Measurements from ENCODE around the gene SYTL5.

The SYTL5 gene

GRCh38 chrX:38086451-38087215 lies 80.3 kb downstream of the SYTL5 start:
- in situ Hi-C loops (cut with MboI; ENCODE audit: low sequenced_read_pairs), result no loop called here

- in situ Hi-C loops (cut with MboI; ENCODE audit: low sequenced_read_pairs), result no loop called here
These were observed 81.2 kb downstream of the SYTL5 start for GRCh38 chrX:38087594-38087993.

- in situ Hi-C loops (cut with MboI; ENCODE audit: low sequenced_read_pairs), result no loop called here
These were observed 83.0 kb downstream of the SYTL5 start for GRCh38 chrX:38089173-38089982.

GRCh38 chrX:38095971-38096529 lies 89.7 kb downstream of the SYTL5 start:
- in situ Hi-C loops (cut with MboI; ENCODE audit: low sequenced_read_pairs), result no loop called here

GRCh38 chrX:38099688-38100087 lies 93.3 kb downstream of the SYTL5 start:
- in situ Hi-C loops (cut with MboI; ENCODE audit: low sequenced_read_pairs), result no loop called here

- in situ Hi-C loops (cut with MboI; ENCODE audit: low sequenced_read_pairs), result no loop called here
These were observed 95.9 kb downstream of the SYTL5 start for GRCh38 chrX:38102240-38102639.

GRCh38 chrX:38102875-38103274 lies 96.5 kb downstream of the SYTL5 start:
- in situ Hi-C loops (cut with MboI; ENCODE audit: low sequenced_read_pairs), result no loop called here

GRCh38 chrX:38103857-38104812 lies 97.8 kb downstream of the SYTL5 start:
- in situ Hi-C loops (cut with MboI; ENCODE audit: low sequenced_read_pairs), result no loop called here

- in situ Hi-C loops (cut with MboI; ENCODE audit: low sequenced_read_pairs), result no loop called here
These were observed 98.9 kb downstream of the SYTL5 start for GRCh38 chrX:38105216-38105725.

- in situ Hi-C loops (cut with MboI; ENCODE audit: low sequenced_read_pairs), result no loop called here
These were observed 100.8 kb downstream of the SYTL5 start for GRCh38 chrX:38106991-38107655.

GRCh38 chrX:38108364-38108763 lies 102.0 kb downstream of the SYTL5 start:
- in situ Hi-C loops (cut with MboI; ENCODE audit: low sequenced_read_pairs), result no loop called here

- in situ Hi-C loops (cut with MboI; ENCODE audit: low sequenced_read_pairs), result no loop called here
These were observed 102.9 kb downstream of the SYTL5 start for GRCh38 chrX:38109042-38109898.

- in situ Hi-C loops (cut with MboI; ENCODE audit: low sequenced_read_pairs), result no loop called here
These were observed 103.9 kb downstream of the SYTL5 start for GRCh38 chrX:38110231-38110630.

- in situ Hi-C loops (cut with MboI; ENCODE audit: low sequenced_read_pairs), result no loop called here
These were observed 104.8 kb downstream of the SYTL5 start for GRCh38 chrX:38111196-38111595.

- in situ Hi-C loops (cut with MboI; ENCODE audit: low sequenced_read_pairs), result no loop called here
These were observed 106.2 kb downstream of the SYTL5 start for GRCh38 chrX:38112566-38112965.

- in situ Hi-C loops (cut with MboI; ENCODE audit: low sequenced_read_pairs), result no loop called here
These were observed 110.4 kb downstream of the SYTL5 start for GRCh38 chrX:38116706-38117105.

GRCh38 chrX:38117485-38117884 lies 111.1 kb downstream of the SYTL5 start:
- in situ Hi-C loops (cut with MboI; ENCODE audit: low sequenced_read_pairs), result no loop called here

GRCh38 chrX:38124000-38124399 lies 117.6 kb downstream of the SYTL5 start:
- in situ Hi-C loops (cut with MboI; ENCODE audit: low sequenced_read_pairs), result no loop called here

GRCh38 chrX:38126179-38126578 lies 119.8 kb downstream of the SYTL5 start:
- in situ Hi-C loops (cut with MboI; ENCODE audit: low sequenced_read_pairs), result no loop called here
